Hepatocyte (in vitro differentiated cells): ENCODE measurements around the gene SLX9. TPM values are rescaled to one million over a fixed set of nuclear protein-coding genes. Genes with fewer than 3 reads are reported as not detected.
A peak's percentile ranks its signal among the peaks of the same experiment; 100 is the strongest.

Experiments
- DNase-seq: peaks from one replicate; pipeline ENCODE4 v3.0.0-alpha.2; 2016; ENCODE audit warnings: low spot score
- H2AFZ ChIP-seq: fragments of 200-600 bp; sonication (generic); 2 replicates; pipeline ENCODE4 v1.6.0; 2016; ENCODE audit warnings: antibody characterized with exemption, mild to moderate bottlenecking
- H3K27ac ChIP-seq: fragments of 200-600 bp; sonication (generic); 2 replicates; pipeline ENCODE4 v1.5.1; 2016; ENCODE audit warnings: mild to moderate bottlenecking
- H3K27me3 ChIP-seq: fragments of 200-600 bp; sonication (generic); 2 replicates; pipeline ENCODE4 v1.6.1; 2016
- H3K36me3 ChIP-seq: fragments of 200-600 bp; sonication (generic); replicated peaks from 2 replicates; pipeline ENCODE4 v1.5.1; 2016; ENCODE audit warnings: low read depth; ENCODE audit not compliant: insufficient read depth
- H3K4me1 ChIP-seq: fragments of 200-600 bp; sonication (generic); 2 replicates; pipeline ENCODE4 v1.5.1; 2016; ENCODE audit warnings: mild to moderate bottlenecking, moderate library complexity; ENCODE audit not compliant: insufficient read depth
- H3K4me2 ChIP-seq: fragments of 200-600 bp; sonication (generic); 2 replicates; pipeline ENCODE4 v1.6.0; 2016
- H3K4me3 ChIP-seq: fragments of 200-600 bp; sonication (generic); 2 replicates; pipeline ENCODE4 v1.5.1; 2016; ENCODE audit warnings: mild to moderate bottlenecking
- H3K79me2 ChIP-seq: fragments of 200-600 bp; sonication (generic); 2 replicates; pipeline ENCODE4 v1.6.0; 2017; ENCODE audit warnings: mild to moderate bottlenecking
- H3K9me2 ChIP-seq: fragments of 200-600 bp; sonication (generic); replicated peaks from 2 replicates; pipeline ENCODE4 v1.6.0; 2017; ENCODE audit warnings: mild to moderate bottlenecking; ENCODE audit not compliant: insufficient read depth
- H3K9me3 ChIP-seq: fragments of 200-600 bp; sonication (generic); 2 replicates; pipeline ENCODE4 v1.5.1; 2016; ENCODE audit warnings: low read depth, mild to moderate bottlenecking
- H4K20me1 ChIP-seq: fragments of 200-600 bp; sonication (generic); 2 replicates; pipeline ENCODE4 v1.6.0; 2016; ENCODE audit warnings: mild to moderate bottlenecking; ENCODE audit not compliant: insufficient read depth, poor library complexity, severe bottlenecking
- CTCF ChIP-seq: fragments of 200-600 bp; sonication (generic); IDR thresholded peaks from 2 replicates; pipeline ENCODE4 v1.5.1; 2016; ENCODE audit warnings: antibody characterized with exemption, mild to moderate bottlenecking; ENCODE audit not compliant: poor library complexity
- EZH2 ChIP-seq: fragments of 200-600 bp; sonication (generic); IDR thresholded peaks from 2 replicates; pipeline ENCODE4 v1.6.1; 2016; ENCODE audit warnings: antibody characterized with exemption, mild to moderate bottlenecking, borderline replicate concordance
- EZH2phosphoT487 ChIP-seq: fragments of 200-600 bp; sonication (generic); IDR thresholded peaks from one replicate; pipeline ENCODE4 v1.6.1; 2018; ENCODE audit warnings: antibody characterized with exemption, mild to moderate bottlenecking, low read depth, moderate library complexity; ENCODE audit not compliant: unreplicated experiment, severe bottlenecking
- WGBS: methylation state at CpG from one replicate; pipeline ENCODE4 v1.1.6; 2016; ENCODE audit warnings: low lambda C conversion rate; ENCODE audit errors: missing lambda C conversion rate; 5-methylcytosine and 5-hydroxymethylcytosine counted together
- polyA plus RNA-seq: library from polyadenylated mRNA; unstranded; fragments of >200 nt; fragmentation: Nextera tagmentation; extraction: Ambion mirVana; gene quantifications from 2 replicates; pipeline ENCODE4 v1.2.1, GENCODE V29; 2016
- total RNA-seq: library from RNA; depleted of rRNA; stranded (reverse); fragments of >200 nt; gene quantifications from 2 replicates; pipeline ENCODE4 v1.2.3, GENCODE V29; 2014

The SLX9 gene
- total and polyA plus RNA-seq, 2 experiments from 2014 or later: 16.3 to 33.2 TPM

- TF ChIP-seq CTCF: no peak
- TF ChIP-seq EZH2: no peak
- no peak for TF ChIP-seq EZH2phosphoT487
- no peaks in the 10 kb centered on the region for H3K4me1 ChIP-seq
- 48% methylated on average over 11 of the region's 26 CpGs for WGBS
- H3K4me3 ChIP-seq: no peak overlapping the region
- H3K27ac ChIP-seq: no peak overlapping the region
- H2AFZ ChIP-seq: no peak overlapping the region
- no peaks in the 10 kb centered on the region for H3K9me2 ChIP-seq
- H3K36me3 ChIP-seq: no peaks in the 10 kb centered on the region
- H3K79me2 ChIP-seq: no peaks in the 10 kb centered on the region
- H3K4me2 ChIP-seq: peak overlapping the region; percentile 56
- DNase-seq: no peak
- peaks cover 29% of the 10 kb centered on the region for H3K27me3 ChIP-seq
- H3K9me3 ChIP-seq: no peaks in the 10 kb centered on the region
- no peaks in the 10 kb centered on the region for H4K20me1 ChIP-seq
Observed at GRCh38 chr21:44919111-44919912, 20.5 kb upstream of the SLX9 start.

- TF ChIP-seq CTCF (no peak), EZH2phosphoT487 (no peak), EZH2 (no peak)
- H3K27me3 ChIP-seq: peaks cover 34% of the 10 kb centered on the region
- no peak overlapping the region for H3K27ac ChIP-seq
- H4K20me1 ChIP-seq: no peaks in the 10 kb centered on the region
- H3K36me3 ChIP-seq: no peaks in the 10 kb centered on the region
- no peaks in the 10 kb centered on the region for H3K79me2 ChIP-seq
- H3K9me2 ChIP-seq: no peaks in the 10 kb centered on the region
- H3K4me3 ChIP-seq: no peak overlapping the region
- H3K4me1 ChIP-seq: no peaks in the 10 kb centered on the region
- no peak overlapping the region for H2AFZ ChIP-seq
- H3K9me3 ChIP-seq: no peaks in the 10 kb centered on the region
- no peak overlapping the region for H3K4me2 ChIP-seq
- WGBS: 79% methylated on average over 28 of the region's 28 CpGs
- DNase-seq: no peak
Observed at GRCh38 chr21:44919913-44920693, 19.7 kb upstream of the SLX9 start.

GRCh38 chr21:44920694-44921604, 18.9 kb upstream of the SLX9 start, which contains the start of gene ITGB2:
Gene ITGB2, minus strand, starts transcription at chr21:44920899. Its CDS starts 10,117 bp downstream, at chr21:44910782.
- Histone ChIP-seq H3K79me2 (no peaks in the 10 kb centered on the region), H3K27ac (no peak within 1 kb of the TSS), H4K20me1 (no peaks in the 10 kb centered on the region), H2AFZ (no peak within 1 kb of the TSS), H3K27me3 (peaks cover 34% of the 10 kb centered on the region), H3K9me2 (no peaks in the 10 kb centered on the region), H3K4me2 (no peak within 1 kb of the TSS), H3K9me3 (no peaks in the 10 kb centered on the region), H3K36me3 (no peaks in the 10 kb centered on the region), H3K4me1 (no peaks in the 10 kb centered on the region), H3K4me3 (no peak within 1 kb of the TSS)
- no peak for DNase-seq
- TF ChIP-seq EZH2: no peak
- 73% methylated on average over 28 of the region's 29 CpGs for WGBS
